Erythroblast (primary cell): Measurements from ENCODE around the gene CCDC86.

Experiments
- GATA1 ChIP-seq: IDR thresholded peaks from 2 replicates; pipeline ENCODE4 v1.6.1; 2011; ENCODE audit warnings: low read depth, mild to moderate bottlenecking, control low read depth, low read length, moderate library complexity
- POLR2A ChIP-seq: IDR thresholded peaks from 2 replicates; pipeline ENCODE4 v1.6.1; 2011; ENCODE audit warnings: mild to moderate bottlenecking, low read length

- TF ChIP-seq POLR2A (no peak), GATA1 (no peak)
Measured at GRCh38 chr11:60899977-60900376, 58.1 kb downstream of the CCDC86 start.
